Activated naive CD8-positive, alpha-beta T cell treated with anti-CD3 and anti-CD28 coated beads, Interleukin-2, amount 50 U/mL, for 24 hours (primary cell): ENCODE data around the gene CHKA.

Experiments used
- ATAC-seq: fragments of 150-1000 bp; cut with Tn5 transposase; one replicate; pipeline ENCODE4 v1.10.0; 2021
- DNase-seq: peaks from one replicate; pipeline ENCODE4 v3.0.0; 2021
- H3K27ac Mint-ChIP-seq: one replicate; pipeline ENCODE4 v1.8.0; 2021; ENCODE audit warnings: mild to moderate bottlenecking, mixed read lengths
- H3K27me3 Mint-ChIP-seq: one replicate; pipeline ENCODE4 v1.8.0; 2021; ENCODE audit warnings: mixed read lengths
- H3K36me3 Mint-ChIP-seq: one replicate; pipeline ENCODE4 v1.8.0; 2021; ENCODE audit warnings: low read depth, mixed read lengths
- H3K4me1 Mint-ChIP-seq: one replicate; pipeline ENCODE4 v1.8.0; 2021; ENCODE audit warnings: mixed read lengths
- H3K4me3 Mint-ChIP-seq: one replicate; pipeline ENCODE4 v1.8.0; 2021; ENCODE audit warnings: mild to moderate bottlenecking, moderate library complexity, mixed read lengths
- H3K9me3 Mint-ChIP-seq: one replicate; pipeline ENCODE4 v1.8.0; 2021; ENCODE audit warnings: mixed read lengths

The CHKA gene

DNA sequence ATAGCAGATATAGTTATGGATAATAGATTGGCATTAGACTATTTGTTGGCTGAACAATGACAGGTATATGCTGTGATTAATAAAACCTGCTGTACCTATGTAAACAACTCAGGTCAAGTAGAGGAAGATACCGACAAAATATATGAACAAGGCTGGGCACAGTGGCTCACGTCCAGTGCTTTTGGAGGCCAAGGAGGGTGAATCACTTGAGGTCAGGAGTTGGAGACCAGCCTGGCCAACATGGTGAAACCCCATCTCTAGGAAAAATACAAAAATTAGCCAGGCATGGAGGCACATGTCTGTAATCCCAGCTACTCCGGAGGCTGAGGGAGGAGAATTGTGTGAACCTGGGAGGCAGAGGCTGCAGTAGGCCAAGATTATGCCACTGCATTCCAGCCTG lies 14.0 kb upstream of the CHKA start:
- Mint-ChIP-seq H3K27ac (no peak overlapping the region), H3K4me3 (no peak overlapping the region), H3K27me3 (peaks cover 2% of the 10 kb centered on the region), H3K4me1 (no peaks in the 10 kb centered on the region), H3K36me3 (peaks cover 10% of the 10 kb centered on the region), H3K9me3 (peaks cover 11% of the 10 kb centered on the region)
- no peak for DNase-seq
- no peak for ATAC-seq

DNA sequence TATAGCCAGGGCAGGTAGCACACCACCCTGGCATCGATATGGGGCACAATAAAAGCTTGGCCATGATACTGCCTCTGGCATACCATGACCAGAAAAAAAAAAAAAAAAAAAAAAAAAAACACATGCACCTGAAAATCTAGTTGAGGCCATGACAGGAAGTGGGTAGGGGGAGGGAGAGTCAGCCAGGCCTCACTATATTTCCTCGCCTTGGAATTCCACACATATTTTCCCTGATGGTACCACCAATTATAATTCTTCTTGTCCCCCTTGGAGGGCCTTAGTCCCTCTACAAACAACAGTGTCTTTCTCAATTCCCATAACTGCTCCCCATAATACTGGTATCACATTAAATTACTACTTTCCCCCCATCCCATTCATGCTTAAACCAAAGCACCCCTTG lies 12.6 kb upstream of the CHKA start:
- Mint-ChIP-seq H3K27me3 (peaks cover 12% of the 10 kb centered on the region), H3K4me3 (no peak overlapping the region), H3K9me3 (peaks cover 11% of the 10 kb centered on the region), H3K36me3 (peaks cover 10% of the 10 kb centered on the region), H3K27ac (no peak overlapping the region), H3K4me1 (no peaks in the 10 kb centered on the region)
- no peak for ATAC-seq
- no peak for DNase-seq

DNA sequence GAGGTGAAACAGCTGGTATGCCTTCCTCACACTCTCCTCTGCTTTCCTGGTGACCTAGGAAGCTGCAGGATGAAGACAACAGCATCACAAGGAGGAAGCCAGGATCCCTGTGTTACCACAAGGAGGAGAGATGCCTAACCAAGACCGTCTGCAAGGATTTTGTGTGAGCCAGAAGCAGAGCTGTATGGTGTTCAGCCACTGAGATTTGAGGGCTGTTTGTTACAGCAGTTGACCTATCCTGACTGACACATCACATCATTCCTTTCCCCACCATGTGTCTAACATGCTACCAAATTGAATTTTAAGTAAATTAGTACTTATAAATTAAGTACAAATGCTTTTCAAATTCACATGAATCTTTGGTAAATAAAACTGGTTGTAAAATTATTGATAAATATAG lies 8.9 kb upstream of the CHKA start:
- Mint-ChIP-seq H3K4me3 (no peak overlapping the region), H3K4me1 (no peaks in the 10 kb centered on the region), H3K27ac (no peak overlapping the region), H3K36me3 (peaks cover 10% of the 10 kb centered on the region), H3K27me3 (peaks cover 13% of the 10 kb centered on the region), H3K9me3 (peaks cover 11% of the 10 kb centered on the region)
- ATAC-seq (no peak), DNase-seq (no peak)

DNA sequence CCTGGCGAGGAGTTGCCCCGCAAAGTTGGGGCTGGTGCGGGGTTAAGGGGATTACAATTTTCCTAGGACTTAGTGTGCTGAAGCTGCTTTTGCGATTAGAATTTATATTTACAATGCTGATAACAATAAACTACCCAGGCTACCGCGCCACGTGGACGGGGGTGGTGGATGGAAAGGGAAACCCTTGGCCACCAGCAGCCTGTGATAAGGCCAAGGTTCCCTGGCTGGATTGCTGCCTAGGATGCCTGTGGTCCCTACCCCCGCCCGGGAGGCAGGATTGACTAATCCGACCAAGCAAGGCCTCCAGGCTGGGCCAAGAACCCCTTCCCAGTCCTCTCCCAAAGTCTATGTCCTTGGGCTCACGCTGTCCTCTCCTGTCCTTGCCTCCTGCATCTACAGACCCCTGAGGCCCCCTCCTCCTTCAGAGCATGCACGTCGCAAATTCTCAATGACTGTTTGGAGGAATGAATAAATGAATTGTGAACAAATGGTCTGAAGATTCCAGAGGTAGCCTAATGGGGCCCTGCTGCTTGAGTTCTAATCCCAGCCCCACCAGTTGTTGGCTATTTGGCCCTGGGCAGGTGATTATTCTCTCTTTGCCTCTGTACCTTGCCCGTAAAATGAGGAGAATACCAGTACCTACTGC lies 7.6 kb upstream of the CHKA start:
- no peak overlapping the region for H3K27ac Mint-ChIP-seq
- DNase-seq, result no peak

DNA sequence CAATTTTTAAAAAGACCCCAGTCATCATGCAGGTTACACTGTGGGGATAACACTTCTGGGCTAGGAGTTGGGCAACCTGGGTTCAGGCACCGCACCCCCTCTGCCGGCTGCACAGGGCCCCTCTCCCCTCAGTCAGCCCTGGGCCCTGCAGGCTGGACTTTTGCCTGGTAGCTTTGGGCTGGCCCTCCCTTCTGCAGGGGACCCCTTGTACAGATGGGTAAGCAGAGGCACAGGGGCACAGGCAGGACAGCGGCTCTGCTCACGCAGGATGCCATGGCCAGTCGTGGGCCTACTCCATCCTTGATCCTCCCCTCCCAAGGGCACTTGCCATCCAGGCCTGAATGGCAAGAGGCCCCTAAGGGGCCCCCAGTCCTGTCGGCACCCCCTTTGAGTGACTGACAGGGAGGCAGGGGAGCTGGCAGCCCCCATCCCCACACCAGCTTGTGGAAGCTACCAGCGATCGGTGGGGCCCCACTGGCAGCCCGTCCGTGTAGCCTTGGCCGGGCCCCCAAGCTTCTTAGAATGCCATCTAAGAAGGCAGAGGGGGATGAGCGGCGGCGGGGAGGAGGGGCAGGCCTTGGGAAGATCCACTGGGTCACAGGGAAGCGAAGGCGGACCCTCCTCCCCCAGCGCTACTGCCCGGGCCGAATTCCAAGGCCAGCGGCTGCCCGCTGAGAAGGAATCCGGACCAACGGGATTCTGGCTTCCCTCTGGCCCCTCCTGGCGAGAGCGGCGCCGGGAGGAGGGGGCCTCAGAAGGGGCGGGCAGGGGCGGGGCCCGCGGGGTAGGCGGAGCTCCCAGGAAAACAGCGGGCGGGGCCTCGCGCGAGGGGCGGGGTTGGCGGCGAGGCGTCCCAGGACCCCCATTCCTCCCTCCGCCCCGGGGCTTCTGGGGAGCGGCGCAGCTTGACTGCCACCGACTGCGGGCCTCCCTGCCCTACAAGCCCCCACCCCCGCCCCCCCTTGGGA lies 6.8 kb upstream of the CHKA start:
- Mint-ChIP-seq H3K27ac (no peak overlapping the region), H3K4me1 (no peaks in the 10 kb centered on the region), H3K9me3 (peaks cover 11% of the 10 kb centered on the region), H3K27me3 (peaks cover 13% of the 10 kb centered on the region), H3K4me3 (no peak overlapping the region), H3K36me3 (peaks cover 7% of the 10 kb centered on the region)
- ATAC-seq (no peak), DNase-seq (no peak)

More for the DNA sequence above, 7.6 kb upstream of the CHKA start:
- Mint-ChIP-seq H3K4me3 (no peak overlapping the region), H3K36me3 (peaks cover 8% of the 10 kb centered on the region), H3K27me3 (peaks cover 13% of the 10 kb centered on the region), H3K4me1 (no peaks in the 10 kb centered on the region), H3K9me3 (peaks cover 11% of the 10 kb centered on the region)
- ATAC-seq, result no peak

DNA sequence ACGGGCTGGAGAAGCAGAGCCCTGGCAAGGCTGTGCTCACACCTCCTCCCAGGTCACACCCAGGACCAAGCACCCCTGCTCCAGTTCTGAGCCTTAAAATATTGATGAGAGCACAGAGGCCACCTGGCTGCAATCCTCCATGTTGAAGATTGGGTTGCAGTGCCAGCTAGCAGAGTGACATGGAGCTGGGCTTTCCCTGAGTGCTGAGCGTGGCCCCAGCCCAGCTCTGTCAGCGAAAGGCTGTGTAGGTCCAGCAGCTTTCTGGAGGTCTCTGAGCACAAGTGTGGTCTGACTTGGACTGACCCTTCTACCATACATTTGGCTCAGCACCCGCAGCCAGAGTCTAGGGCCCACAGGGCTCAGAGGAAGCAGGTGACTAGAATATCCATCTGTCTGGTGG lies 4.0 kb upstream of the CHKA start:
- Mint-ChIP-seq H3K4me3 (no peak overlapping the region), H3K9me3 (no peaks in the 10 kb centered on the region)

DNA sequence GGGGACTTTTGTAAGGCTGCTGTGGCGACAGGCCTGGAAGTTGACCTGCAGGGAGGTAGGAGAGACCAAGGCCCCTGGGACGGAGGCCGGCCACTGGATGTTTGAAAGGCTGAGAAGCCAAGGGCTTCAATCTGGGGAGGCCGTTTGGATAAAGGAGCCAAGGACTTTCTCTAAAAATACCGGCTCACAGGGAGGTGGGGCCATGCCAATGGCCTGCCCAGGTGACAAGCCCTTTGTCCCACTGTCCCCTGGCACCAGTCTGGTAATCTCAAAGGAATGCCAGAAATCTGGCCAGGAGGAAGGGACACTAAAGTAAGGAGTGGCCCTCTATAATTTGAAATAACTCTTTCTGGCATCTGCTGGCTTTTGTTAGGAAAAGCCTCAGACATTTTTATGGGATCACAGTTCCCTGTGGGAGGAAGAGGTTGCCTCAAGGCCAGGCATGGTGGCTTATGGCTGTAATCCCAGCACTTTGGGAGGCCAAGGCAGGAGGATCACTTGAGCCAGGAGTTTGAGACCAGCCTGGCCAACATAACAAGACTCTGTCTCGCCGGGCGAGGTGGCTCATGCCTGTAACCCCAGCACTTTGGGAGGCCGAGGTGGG lies 1.9 kb upstream of the CHKA start:
- Mint-ChIP-seq H3K27me3 (peaks cover 1% of the 10 kb centered on the region), H3K9me3 (no peaks in the 10 kb centered on the region), H3K36me3 (peaks cover 2% of the 10 kb centered on the region), H3K4me3 (no peak overlapping the region), H3K4me1 (peaks cover 26% of the 10 kb centered on the region), H3K27ac (no peak overlapping the region)
- ATAC-seq (no peak), DNase-seq (no peak)

More for the DNA sequence above, 4.0 kb upstream of the CHKA start:
- ATAC-seq (no peak), DNase-seq (no peak)
- peaks cover 13% of the 10 kb centered on the region for H3K27me3 Mint-ChIP-seq
- no peak overlapping the region for H3K27ac Mint-ChIP-seq
- H3K4me1 Mint-ChIP-seq, result peaks cover 8% of the 10 kb centered on the region
- H3K36me3 Mint-ChIP-seq, result no peaks in the 10 kb centered on the region

DNA sequence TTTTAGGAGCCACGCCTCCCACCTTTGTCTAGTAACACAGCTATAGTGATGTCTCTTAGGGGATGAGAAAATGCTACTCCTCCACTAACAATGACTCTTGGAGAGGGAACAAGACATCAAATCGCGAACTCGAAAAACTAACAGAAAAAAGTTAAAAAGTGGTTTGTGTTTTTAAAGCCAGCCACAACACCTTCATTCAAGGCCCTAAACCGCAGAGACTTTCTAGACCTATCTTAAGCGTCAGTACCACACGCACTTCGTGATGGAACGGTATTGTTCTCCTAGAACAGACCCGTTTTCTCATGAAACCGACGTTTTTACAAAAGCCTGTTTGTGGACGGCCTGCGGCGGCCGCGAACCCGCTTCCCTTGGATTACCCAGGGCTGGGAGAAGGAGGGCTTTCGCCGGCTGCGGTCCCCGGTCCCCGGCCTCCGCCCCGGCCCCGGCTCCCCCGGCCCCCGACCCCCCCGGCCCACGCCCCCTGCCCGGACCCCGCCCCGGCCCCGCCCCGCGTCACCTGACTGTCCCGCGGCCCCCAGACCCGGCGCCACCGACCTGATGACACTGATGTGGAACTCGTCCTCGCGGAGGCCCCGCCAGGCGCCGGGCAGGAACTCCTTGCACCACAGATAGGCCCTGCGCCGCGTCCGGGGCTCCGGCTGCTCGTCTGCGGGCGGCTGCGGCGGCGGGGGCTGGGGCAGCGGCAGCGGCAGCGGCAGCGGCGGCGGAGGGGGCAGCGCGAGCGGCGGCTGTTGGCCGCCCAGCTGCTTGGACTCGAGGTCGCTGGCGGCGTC lies 718 bp downstream of the CHKA start:
- no peaks in the 10 kb centered on the region for H3K27me3 Mint-ChIP-seq
- peak overlapping the region; percentile 83 for H3K4me3 Mint-ChIP-seq
- no peaks in the 10 kb centered on the region for H3K9me3 Mint-ChIP-seq
- DNase-seq, result peak; percentile 50
- peaks cover 2% of the 10 kb centered on the region for H3K36me3 Mint-ChIP-seq
- H3K4me1 Mint-ChIP-seq, result peaks cover 26% of the 10 kb centered on the region
- no peak for ATAC-seq
- peak overlapping the region; percentile 63 for H3K27ac Mint-ChIP-seq

DNA sequence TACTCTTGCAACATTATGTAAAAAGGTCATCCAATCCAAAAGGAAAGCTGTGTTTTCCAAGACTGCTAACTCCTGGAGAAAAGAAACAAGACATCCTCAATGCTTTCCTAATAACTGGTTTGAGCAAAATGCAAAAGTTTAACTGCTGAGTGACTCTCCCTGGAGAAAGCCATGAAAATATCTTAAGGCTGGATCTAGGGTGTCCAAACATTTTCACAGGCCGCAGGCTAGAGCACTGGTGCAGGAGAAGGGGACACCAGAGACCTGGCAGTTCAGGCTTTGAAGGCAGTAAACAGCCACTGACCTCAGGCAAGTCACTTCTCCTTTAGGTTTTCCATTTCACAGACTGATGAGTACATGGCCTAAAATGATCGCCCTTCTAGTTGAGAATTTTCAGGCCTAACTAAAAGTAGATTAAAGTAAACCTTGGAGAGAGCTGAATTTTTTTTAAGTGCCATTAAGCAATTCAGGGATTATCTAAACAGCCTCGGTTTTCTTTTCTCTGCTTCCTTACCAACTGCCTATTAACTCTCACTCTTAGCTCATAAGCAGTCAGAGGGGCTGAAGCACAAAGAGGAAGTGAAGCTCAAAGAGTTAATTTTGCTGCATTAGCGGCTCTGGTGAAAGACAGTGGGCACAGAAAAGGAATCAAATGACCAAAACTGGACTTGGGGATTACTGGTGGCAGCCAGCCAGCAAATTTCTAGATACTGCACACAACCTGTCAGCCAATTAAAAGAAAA lies 2.3 kb downstream of the CHKA start:
- Mint-ChIP-seq H3K9me3 (no peaks in the 10 kb centered on the region), H3K4me3 (peak overlapping the region; percentile 54), H3K4me1 (peaks cover 26% of the 10 kb centered on the region), H3K36me3 (peaks cover 2% of the 10 kb centered on the region), H3K27me3 (no peaks in the 10 kb centered on the region), H3K27ac (no peak overlapping the region)
- DNase-seq (no peak), ATAC-seq (no peak)

DNA sequence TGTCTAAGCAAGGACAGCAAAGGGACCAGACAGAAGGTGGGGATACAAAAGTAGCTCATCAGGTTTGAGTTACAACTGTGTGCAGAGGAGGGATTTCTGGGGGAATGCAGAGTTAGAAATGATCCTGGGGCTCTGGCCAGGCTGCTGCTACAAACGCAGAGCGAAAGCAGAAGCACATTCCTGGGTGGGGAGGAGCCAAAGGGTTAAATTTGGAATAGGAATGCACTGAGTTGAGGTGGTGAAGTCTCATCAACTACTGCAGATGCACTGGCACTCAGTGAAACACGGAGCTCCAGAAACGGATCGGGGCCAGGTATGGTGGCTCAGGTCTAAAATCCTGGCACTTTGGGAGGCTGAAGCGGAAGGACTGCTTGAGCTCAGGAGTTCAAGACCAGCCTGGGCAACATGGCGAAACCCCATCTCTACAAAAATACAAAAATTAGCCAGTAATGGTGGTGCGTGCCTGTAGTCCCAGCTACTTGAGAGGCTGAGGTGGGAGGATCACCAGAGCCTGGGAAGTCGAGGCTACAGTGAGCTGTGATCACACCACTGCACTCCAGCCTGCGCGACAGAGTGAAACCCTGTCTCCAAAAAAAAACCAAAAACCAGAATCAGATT lies 3.2 kb downstream of the CHKA start:
- DNase-seq (no peak), ATAC-seq (no peak)
- Mint-ChIP-seq H3K36me3 (peaks cover 2% of the 10 kb centered on the region), H3K4me3 (no peak overlapping the region), H3K27ac (no peak overlapping the region), H3K27me3 (no peaks in the 10 kb centered on the region), H3K9me3 (no peaks in the 10 kb centered on the region), H3K4me1 (peaks cover 26% of the 10 kb centered on the region)

DNA sequence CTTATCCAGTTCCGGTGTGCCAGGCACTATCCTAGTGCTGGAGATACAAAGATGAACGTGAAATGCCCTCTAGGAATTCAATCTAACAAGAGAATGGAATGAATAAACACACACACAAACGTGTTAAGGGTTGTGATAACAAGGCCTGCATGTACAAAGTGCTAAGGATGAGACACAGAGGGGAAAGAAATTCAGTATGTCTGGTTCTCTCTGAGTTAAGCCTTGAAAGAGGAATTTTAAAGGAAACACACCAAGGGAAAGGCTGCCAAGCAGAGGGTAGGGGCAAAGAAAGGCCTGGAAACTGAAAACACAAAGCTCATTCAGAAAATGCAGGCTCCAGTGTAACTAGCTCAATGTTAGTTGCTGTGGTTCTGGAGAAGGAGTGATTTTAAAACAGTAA lies 4.2 kb downstream of the CHKA start:
- no peak overlapping the region for H3K4me3 Mint-ChIP-seq
- H3K4me1 Mint-ChIP-seq, result peaks cover 21% of the 10 kb centered on the region
- no peaks in the 10 kb centered on the region for H3K9me3 Mint-ChIP-seq
- H3K27me3 Mint-ChIP-seq, result no peaks in the 10 kb centered on the region
- ATAC-seq, result no peak
- H3K36me3 Mint-ChIP-seq, result peaks cover 2% of the 10 kb centered on the region
- no peak overlapping the region for H3K27ac Mint-ChIP-seq
- DNase-seq, result no peak

DNA sequence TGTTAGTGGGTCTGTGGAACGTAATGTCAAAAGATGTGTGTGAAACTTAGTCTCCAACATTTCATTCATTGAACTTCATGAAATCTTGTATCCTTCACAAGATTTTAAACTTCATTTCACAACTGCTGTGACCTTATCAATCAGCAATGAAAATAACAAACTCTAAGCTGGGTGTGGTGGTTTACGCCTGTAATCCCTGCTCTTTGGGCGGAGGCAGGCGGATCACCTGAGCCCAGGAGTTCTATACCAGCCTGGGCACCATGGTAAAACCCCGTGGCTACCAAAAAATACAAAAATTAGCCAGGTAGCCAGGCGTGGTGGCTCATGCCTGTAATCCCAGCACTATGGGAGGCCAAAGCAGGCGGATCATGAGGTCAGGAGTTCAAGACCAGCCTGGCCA lies 5.1 kb downstream of the CHKA start:
- peaks cover 19% of the 10 kb centered on the region for H3K4me1 Mint-ChIP-seq
- no peak overlapping the region for H3K4me3 Mint-ChIP-seq
- no peak overlapping the region for H3K27ac Mint-ChIP-seq
- no peaks in the 10 kb centered on the region for H3K27me3 Mint-ChIP-seq
- H3K36me3 Mint-ChIP-seq, result peaks cover 2% of the 10 kb centered on the region
- H3K9me3 Mint-ChIP-seq, result no peaks in the 10 kb centered on the region
- DNase-seq (no peak), ATAC-seq (no peak)

DNA sequence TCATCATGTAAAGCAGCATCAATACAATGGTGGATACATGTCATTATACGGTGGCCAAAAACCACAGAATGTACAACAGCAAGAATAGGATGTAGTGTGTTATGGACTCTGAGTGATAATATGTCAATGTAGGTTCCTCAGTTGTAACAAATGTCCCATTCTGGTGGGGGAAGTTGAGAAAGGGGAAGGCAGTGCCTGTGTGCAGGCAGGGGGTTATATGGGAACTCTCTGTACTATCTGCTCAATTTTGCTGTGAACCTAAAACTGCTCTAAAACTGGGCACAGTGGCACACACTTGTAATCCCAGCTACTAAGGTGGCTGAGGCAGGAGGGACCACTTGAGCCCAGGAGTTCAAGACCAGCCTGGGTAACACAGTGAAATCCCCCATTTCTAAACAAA lies 5.9 kb downstream of the CHKA start:
- ATAC-seq, result no peak
- Mint-ChIP-seq H3K9me3 (no peaks in the 10 kb centered on the region), H3K27ac (no peak overlapping the region), H3K4me3 (no peak overlapping the region), H3K27me3 (no peaks in the 10 kb centered on the region), H3K36me3 (peaks cover 2% of the 10 kb centered on the region), H3K4me1 (peaks cover 19% of the 10 kb centered on the region)
- no peak for DNase-seq
